GM21786 (cell line): ENCODE data around the gene DPP10.
"Not testable (repeated sequence)": the region's sequence is repeated elsewhere in the genome, so short reads cannot be mapped to it uniquely, and the experiment has no call there.

ENCODE experiments used
- ATAC-seq: cut with Tn5 transposase; IDR thresholded peaks from one replicate; pipeline ENCODE4 v1.9.1; 2021; ENCODE audit not compliant: unreplicated experiment

The DPP10 gene

DNA sequence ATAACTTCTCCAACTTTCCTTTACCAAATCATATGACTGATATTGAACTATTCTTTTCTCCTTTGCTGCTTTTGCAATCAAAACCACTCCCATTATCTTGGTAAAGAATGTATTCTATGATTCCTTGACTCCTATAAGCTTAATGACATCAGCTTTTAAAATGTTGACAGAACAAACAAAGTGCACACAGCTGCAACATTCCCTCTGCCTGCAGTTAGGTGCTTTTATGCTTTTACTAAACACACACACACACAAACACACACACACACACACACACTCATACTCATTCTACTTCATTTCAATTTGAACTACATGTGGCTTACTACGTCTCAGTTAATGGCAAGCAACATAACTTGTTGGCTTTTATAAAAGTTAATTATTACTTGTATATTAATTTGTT is 946.6 kb downstream of the DPP10 start:
- no peak for ATAC-seq

DNA sequence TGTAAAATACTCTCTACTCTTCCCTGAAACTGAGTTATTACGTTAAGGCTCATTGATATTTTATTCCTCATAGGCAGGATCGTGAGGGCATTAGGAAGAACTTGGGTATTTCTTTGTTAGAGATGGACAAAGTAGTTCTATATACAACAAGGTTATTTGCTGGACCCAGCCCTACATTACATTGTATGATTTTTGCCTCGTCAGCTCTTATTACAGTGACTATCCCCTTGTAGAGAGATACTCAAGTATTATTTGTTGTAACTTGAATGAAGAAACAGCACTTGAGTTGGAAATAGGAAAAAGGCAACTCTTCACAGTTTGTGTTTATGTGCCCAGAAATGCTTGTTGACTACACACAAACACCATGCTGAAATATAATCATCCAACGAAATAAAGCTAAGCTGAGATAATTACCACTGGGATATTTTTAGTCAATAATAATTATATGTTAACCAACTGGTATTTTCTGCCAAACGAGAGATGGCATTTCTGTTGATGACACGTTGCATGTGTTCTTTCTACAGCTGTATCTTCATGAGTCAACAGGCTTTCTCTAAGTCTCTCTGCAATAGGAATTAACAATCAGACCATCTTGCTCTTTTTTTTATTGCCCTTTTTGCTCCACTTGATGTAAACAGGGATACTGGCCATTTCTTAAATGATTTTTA is 947.6 kb downstream of the DPP10 start:
- no peak for ATAC-seq

DNA sequence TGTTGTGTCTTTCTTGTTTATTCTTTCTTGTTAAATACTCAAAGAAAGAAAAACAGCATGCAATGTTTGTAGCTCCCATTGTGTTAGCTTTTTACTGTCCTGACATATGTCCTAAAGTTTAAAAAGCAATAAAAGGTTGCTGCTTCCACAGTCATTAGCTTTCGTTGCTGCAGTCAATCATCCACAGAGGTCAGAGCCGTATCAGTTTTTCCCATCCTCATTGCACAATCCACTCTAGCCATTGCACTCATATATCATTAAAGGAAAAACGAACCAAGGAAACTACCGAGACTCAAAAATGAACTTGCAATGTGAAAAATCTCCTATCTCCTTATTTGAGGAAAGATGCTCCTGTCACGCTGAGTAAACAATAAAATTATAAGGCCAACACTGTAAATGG is 954.1 kb downstream of the DPP10 start:
- no peak for ATAC-seq

DNA sequence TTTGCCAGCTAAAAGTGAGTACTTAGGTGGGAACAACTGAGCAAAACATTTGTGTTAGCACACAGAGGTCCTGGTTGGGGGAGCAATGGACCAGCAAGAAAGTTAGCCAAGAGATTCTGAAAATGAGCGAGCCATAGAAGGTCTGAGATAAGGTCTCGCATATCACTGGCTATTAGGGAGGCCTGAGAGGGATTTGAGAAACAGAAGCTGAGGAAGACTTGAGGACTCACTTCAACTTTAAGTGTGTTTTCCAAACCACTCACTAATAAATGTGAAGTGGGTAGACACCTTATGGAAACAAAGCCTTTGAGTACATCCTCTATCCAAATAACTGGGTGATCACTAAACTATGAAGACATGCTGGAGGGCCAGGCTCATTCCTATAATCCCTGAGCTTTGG is 958.5 kb downstream of the DPP10 start:
- ATAC-seq = no peak

DNA sequence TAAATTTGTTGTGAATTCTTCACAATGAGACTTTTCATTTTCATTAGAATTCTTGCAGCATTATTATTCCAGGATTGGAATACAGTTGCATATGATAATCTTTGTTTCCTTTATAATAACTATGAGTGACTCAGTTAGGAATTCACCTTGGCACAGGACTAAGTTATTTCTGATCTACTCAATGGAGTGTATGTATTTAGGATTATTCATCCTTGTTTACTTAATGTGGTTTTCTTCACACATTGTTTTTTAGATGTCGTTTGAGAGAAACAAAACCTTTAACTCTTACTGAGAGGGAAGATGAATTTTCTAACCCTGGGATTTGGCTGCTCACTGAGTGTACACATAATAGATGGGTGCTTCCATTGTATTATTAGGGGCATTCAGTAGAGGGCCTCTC is 970.1 kb downstream of the DPP10 start:
- ATAC-seq = no peak

DNA sequence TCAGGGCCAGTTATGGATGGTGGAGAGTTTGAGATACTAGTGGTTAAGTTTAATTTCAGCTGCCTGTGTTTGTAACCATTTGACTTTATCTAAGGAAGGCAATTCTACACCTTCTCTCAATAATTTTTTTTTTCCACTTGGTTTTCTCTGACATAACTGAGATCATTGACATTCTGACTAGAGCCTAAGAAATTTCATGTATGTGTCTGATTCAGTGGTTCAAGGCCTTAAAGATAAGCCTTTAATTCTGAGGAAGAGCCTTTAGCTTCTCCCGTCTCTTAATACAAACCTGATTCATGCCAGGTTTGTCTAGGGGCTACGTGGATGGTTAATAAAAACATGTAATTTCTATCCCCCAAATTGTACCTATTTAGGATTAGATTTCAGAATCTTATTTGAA is 971.4 kb downstream of the DPP10 start:
- ATAC-seq = no peak

DNA sequence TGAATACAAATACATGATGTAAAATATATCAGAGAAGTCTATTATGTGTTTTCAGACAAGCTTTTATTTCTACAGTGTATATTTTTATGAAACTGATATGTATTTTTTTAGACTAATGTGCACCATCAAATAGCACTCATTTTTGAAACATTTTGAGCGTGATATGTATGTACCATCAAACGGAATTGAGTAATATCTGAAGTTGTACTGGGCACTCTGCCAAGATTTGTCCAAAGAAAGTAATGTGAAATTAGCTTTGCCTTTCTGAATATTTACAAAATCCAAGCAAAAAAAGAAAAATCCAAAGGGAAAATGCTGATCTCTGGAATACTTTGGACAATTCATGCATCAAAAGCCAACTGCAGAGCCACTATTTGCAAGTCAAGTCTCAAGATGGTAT is 972.0 kb downstream of the DPP10 start:
- ATAC-seq = no peak

DNA sequence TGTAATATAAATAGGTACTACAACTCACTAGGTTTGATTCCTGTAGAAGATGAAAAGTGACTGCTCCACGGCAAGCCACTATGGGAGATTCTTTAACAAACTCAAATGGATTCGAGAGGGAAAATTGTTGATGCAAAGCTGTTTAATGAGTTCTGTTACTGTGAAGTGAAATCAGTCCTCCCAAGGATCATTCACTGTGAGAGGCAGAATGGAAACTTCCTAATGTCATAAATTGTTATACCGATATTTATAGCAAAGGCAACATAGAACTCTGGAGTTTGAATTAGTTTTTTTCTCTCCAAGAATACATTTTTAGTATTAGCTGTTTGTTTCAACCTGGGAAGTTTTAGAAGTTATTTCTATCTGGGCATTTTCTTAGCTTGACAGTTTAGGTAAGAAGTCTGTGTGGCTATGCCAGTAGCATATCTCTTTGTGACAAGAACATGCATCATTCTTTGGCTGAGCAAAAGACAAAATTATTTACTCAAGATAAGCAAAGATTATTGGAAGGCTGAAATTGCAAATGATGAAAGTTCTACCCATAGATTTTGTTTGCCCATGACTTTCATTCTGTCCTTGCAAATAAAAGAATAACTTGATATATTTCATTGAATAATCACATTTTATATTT is 979.7 kb downstream of the DPP10 start:
- ATAC-seq = no peak

DNA sequence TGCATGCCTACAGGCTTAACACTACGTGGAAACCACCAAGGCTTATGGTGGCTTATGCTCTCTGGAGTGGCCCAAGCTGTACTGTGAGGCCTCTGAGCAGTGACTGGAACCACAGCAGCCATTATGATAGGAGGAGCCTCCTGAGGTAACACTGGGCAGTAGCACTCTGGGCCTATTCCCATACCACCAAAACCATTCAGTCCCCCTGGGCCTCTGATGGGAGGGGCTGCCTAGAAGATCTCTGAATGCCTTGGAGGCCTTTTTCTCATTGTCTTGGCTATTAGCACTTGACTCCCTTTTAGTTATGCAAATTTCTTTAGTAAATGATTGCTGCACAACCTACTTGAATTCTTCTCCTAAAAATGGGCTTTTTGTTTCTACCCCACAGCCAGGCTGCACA is 985.0 kb downstream of the DPP10 start:
- no peak for ATAC-seq

DNA sequence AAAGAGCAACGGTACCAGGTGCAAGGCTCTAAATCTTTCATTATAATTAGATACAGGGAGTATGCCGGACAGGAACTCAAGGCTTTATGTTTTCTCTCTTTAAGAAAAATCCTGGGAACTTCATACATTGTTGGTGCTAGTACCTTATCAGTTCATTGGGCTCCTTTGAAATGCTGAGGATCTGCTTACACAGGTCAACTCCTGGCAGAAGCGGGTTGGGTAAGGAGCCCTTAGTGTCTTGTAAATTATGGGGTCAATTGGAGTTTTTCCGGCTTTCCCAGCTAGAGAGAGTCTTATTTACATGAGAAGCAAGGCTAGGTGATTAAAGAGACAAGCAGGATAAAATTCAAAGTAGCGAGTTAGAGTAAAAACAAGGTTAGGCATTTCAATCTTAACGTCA is 998.3 kb downstream of the DPP10 start:
- ATAC-seq = not testable (repeated sequence)

DNA sequence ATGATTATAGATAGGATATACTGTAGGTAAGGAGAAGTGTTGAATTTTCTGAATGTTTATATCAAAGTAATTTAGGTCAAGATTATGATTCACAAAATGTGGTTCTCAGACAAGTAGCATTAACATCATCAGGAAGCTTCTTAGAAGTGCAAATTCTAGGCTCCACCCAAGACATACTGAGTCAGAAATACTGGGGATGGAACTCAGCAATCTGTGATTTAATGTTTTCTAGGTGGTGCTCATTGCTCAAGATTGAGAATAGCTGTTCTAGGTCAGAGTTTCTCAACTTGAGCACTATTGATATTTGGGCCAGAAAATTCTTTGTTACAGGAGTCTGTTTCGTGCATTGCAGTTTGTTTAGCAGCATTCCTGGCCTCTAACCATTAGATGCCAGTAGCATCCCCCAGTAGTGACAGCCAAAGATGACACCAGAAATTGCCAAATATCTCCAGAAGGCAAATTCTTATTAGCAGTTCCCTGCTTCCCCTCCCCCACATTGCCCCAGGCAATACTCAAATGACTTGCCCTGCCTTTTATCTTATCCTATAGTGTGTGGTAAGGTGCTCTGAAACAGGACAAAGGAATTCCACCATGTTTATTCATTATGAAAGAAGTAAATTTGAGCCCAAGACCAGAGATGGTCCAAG is 1001.2 kb downstream of the DPP10 start:
- ATAC-seq = no peak

DNA sequence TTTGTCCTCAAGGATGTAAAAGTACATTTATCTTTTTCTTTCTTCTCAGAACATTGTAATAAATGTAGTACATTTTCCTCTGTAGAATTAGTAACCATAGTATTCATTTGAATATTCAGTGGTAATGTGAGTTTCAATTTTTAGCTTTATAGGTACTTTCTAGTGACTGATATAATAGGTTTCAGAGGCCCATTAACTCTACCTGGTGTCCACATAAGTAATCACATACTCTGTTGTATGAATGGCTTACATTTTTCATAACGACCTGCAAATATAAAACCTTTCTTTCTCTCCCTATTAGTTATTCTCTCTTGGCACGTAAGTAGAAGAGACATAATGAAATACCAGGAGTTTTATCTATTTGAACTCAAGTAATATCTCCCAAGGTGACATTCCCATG is 1017.6 kb downstream of the DPP10 start:
- no peak for ATAC-seq

DNA sequence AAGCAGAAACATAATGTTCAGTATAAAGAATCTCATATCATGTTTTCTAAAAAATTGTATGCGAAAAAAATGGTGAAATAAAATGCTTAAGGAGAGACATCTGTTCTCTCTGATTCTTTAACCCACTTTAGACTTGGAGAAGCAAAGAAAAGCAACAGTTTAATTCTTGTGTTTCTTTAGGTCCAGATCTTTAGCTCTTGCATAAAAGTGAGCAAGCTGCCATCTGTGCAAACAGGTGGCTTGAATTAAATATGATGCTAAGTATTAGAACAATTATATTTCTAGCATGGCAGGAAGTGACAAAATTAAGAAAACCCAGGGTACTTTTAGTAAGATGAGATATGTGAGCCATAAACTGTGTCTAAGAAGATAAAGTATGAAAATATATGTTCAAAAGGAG is 1038.3 kb downstream of the DPP10 start:
- no peak for ATAC-seq

DNA sequence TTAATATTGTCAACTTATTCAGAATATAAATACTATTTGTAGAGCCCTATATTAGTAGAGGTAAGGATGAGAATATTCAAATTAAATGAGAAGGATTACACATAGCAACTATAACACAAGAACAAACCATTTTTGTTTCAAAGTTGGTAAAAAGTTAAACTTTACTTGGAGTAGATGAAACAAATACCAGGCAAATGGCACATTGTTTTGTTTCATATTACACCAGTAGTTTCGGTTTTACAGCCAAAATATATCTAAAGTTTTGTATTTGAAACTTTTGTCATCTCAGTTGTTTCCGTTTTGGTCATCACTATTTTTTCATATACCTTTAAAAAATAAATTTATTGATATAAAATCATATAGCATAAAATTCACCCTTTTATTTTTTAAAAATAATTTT is 1039.4 kb downstream of the DPP10 start:
- no peak for ATAC-seq

DNA sequence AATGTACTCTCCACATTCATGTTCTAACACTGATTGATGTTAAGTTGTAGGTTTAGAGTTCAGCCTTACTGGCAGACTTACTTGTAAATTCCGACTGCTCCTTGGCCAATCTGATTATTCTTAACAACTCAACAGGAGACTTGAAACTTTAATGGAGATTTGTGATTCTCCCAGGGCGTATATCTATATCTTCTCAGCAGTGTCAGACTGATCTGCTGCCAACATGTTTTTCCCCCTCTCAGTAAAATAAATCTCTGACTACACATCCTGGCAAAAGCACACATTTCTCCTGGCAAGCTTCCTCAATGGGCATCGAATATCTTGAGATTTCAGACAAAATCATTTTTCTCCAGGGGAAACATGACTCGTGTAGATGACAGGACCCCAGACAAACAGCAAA is 1041.2 kb downstream of the DPP10 start:
- no peak for ATAC-seq

DNA sequence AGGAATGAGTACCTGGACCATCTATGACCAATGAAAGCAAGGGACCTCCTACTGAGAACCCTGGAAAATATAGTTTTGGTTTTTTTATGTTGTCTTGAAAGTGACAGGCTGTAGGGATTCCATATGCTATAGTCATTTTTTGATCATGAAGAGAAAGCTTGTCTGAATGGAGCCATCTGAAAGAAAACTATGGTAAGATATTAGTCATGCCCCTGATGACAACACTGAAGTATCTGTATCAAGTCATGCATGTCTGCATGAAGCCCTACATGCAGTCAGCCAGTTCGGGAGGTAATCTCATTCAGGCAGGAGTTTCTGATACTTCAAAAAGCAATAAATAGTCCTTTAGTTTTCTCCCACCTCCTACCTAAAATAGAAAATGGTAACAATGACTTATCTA is 1042.0 kb downstream of the DPP10 start:
- ATAC-seq = no peak

DNA sequence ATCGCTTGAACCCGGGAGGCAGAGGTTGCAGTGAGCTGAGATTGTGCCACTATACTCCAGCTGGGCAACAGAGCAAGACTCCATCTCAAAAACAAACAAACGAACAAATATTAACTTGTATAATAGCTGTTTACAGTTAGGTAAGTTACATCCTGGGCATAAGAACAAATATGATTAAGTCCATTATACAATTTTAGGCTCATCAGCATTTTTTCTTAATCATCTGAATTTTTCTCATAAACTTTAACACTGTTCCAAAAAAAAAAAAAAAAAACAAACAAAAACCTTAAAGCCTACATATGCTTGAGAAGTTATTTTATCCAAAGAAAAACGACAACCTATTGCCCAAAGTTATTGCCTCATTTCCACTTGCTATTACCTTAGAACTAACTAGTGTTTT is 1042.5 kb downstream of the DPP10 start:
- no peak for ATAC-seq

DNA sequence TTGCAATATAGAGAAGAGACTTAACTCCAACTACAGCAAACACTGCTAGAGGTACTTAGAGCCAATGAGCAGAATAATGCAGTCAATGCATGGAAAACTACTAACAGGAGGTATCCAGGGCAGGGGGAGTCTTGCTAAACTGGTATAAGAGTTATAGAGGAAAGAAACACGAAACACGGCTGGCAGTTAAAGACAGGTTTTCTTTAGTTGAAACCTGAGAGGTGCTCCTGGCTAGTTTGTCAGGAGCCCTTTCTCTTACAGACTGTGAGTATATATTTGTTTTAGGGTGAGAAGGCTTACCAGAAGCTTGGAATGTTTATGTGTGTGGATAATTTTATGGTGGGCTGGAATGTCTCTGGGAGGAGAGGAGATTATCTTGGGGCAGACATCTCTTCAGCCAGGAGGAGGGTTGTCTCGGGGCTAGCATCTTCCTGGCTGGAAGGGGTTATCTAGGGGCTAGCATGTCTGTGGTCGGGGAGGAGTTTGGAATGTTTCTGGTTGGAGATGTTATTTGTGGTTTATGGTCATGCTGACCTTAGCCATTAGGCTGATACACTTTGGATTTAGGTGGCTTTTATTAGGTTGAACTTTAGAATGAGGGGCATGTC is 1048.8 kb downstream of the DPP10 start:
- ATAC-seq = no peak

DNA sequence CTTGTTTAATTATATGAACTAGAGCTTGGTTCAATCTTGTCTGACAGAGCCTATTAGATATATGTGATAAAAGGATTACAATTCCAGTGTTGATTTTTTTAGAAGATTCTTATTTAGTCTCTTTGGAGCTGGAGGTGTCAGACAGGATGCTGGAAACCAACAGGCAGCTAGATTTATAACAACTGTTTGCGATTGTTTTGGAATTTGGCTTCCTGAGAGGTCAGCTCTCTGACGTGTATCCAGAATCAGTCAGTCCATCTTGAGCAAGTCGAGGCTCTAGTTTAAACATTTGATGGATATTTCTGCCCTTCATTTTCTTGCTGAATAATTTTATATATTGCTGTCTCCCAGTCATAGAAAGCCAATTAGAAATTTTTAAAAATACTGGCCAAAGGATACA is 1062.9 kb downstream of the DPP10 start:
- no peak for ATAC-seq

DNA sequence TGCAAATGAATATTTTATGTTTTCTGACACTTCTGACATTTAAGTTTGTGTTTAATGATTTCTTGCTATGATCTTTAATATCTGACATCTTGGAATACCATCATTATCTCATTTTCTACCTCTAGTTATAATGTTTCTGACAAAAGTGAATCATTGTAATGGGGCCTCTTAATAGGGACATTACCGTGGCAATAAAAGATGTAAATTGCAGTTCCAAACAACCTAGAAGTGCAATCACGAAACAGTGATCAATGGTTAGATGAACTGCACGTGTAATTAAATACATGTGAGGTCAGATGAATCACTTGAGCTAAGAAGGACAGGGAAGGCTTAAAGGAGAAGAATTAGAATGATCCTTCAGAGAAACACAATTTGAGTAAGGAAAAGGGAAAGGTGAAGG is 1078.3 kb downstream of the DPP10 start:
- no peak for ATAC-seq

DNA sequence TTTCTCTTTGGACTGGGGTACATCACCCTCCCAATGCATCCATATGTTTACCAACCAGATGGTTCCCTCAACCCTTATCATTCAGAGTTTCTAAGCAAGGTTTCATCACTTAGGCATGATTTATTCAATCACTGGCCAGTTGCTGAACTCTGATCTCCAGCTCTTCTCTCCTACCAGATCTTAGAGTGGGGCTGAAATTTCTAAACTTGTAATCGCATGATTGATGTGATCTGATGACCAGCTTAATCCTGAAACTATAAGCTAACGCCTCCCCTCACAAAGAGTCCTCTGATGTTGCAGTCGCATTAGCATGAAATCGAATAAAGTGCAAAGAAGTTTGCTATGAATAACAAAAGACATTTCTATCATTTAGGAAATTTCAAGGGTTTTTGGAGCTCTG is 1082.0 kb downstream of the DPP10 start:
- ATAC-seq = no peak

DNA sequence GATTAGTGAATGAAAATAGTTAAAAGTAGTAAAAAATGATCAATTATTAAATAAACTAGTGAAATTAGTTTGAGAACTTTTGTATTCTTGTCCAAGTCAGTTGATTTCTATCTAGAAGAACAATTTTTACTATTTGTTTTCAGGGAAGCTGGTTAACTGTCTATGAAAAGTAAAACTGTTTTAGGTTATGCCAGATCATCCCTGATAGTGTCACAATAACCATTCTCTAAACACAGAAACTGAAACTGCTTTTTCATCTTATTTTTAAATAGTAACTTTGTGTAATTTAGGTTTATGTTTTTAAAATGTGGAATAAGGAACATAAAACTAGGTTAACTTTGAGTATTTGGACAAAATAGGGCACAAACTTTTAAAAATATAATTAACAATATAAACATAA is 1087.2 kb downstream of the DPP10 start:
- no peak for ATAC-seq
